Hematopoietic multipotent progenitor cell treated with erythropoietin and hydrocortisone succinate and interleukin-3 and kit ligand, for 17 days (in vitro differentiated cells): ENCODE results near the gene FOCAD.

Experiments
- DNase-seq: peaks from one replicate; pipeline ENCODE4 v3.0.0-alpha.2; 2015; ENCODE audit warnings: low spot score

FOCAD gene

GRCh38 chr9:20734275-20734674, 50.2 kb downstream of the FOCAD start:
- no peak for DNase-seq

- no peak for DNase-seq
Observed at GRCh38 chr9:20740304-20740703, 56.2 kb downstream of the FOCAD start.

- DNase-seq = no peak
Observed at GRCh38 chr9:20740929-20741582, 57.0 kb downstream of the FOCAD start.

GRCh38 chr9:20742833-20743232, 58.8 kb downstream of the FOCAD start:
- DNase-seq = no peak

GRCh38 chr9:20744036-20744630, 60.1 kb downstream of the FOCAD start:
- no peak for DNase-seq

- DNase-seq = no peak
Observed at GRCh38 chr9:20746967-20747366, 62.9 kb downstream of the FOCAD start.

- DNase-seq = no peak
Observed at GRCh38 chr9:20749496-20750198, 65.6 kb downstream of the FOCAD start.

- no peak for DNase-seq
Observed at GRCh38 chr9:20753761-20754160, 69.7 kb downstream of the FOCAD start.

- no peak for DNase-seq
Observed at GRCh38 chr9:20754556-20754955, 70.5 kb downstream of the FOCAD start.

GRCh38 chr9:20760246-20760891, 76.3 kb downstream of the FOCAD start:
- DNase-seq = no peak

GRCh38 chr9:20770947-20771346, 86.9 kb downstream of the FOCAD start:
- DNase-seq = no peak

GRCh38 chr9:20771729-20772128, 87.7 kb downstream of the FOCAD start:
- no peak for DNase-seq

GRCh38 chr9:20775683-20776082, 91.6 kb downstream of the FOCAD start:
- no peak for DNase-seq

GRCh38 chr9:20781092-20781491, 97.0 kb downstream of the FOCAD start:
- no peak for DNase-seq

- DNase-seq = no peak
Observed at GRCh38 chr9:20782289-20782688, 98.2 kb downstream of the FOCAD start.

GRCh38 chr9:20783057-20784038, 99.3 kb downstream of the FOCAD start:
- no peak for DNase-seq

GRCh38 chr9:20784196-20784595, 100.1 kb downstream of the FOCAD start:
- no peak for DNase-seq

- DNase-seq = no peak
Observed at GRCh38 chr9:20786807-20787206, 102.7 kb downstream of the FOCAD start.

- no peak for DNase-seq
Observed at GRCh38 chr9:20788526-20789451, 104.7 kb downstream of the FOCAD start.

- no peak for DNase-seq
Observed at GRCh38 chr9:20790721-20791120, 106.7 kb downstream of the FOCAD start.

- DNase-seq = no peak
Observed at GRCh38 chr9:20791682-20792081, 107.6 kb downstream of the FOCAD start.
